HepG2 (cell line): Measurements from ENCODE around the gene RAC3. TPM values are rescaled to one million over a fixed set of nuclear protein-coding genes. Genes with fewer than 3 reads are reported as not detected.

Experiments used
- ATF7-NPFF ChIP-seq: sonication (generic); formaldehyde crosslinking; IDR thresholded peaks from 2 replicates; pipeline ENCODE4 v1.8.1; 2023; ENCODE audit warnings: mild to moderate bottlenecking, low read depth, missing genetic modification reagents, moderate library complexity
- CENPT ChIP-seq: sonication (generic); formaldehyde crosslinking; IDR thresholded peaks from 2 replicates; pipeline ENCODE4 v1.8.0; 2022; ENCODE audit warnings: low read depth, mild to moderate bottlenecking, moderate library complexity, missing genetic modification reagents
- MATR3 ChIP-seq: sonication (generic); formaldehyde crosslinking; IDR thresholded peaks from 2 replicates; pipeline ENCODE4 v1.4.0; 2020; ENCODE audit warnings: missing genetic modification reagents
- MLLT10 ChIP-seq: sonication (generic); formaldehyde crosslinking; IDR thresholded peaks from 2 replicates; pipeline ENCODE4 v1.4.0; 2020; ENCODE audit warnings: missing genetic modification reagents
- PRMT3 ChIP-seq: sonication (generic); formaldehyde crosslinking; IDR thresholded peaks from 2 replicates; pipeline ENCODE4 v1.8.1; 2022; ENCODE audit warnings: low read depth, mild to moderate bottlenecking, moderate library complexity, missing genetic modification reagents, borderline replicate concordance
- RORA ChIP-seq: sonication (generic); formaldehyde crosslinking; IDR thresholded peaks from 2 replicates; pipeline ENCODE4 v1.5.0; 2020; ENCODE audit warnings: mild to moderate bottlenecking, missing genetic modification reagents, moderate library complexity
- TAF15 ChIP-seq: fragments of 200-400 bp; formaldehyde crosslinking; IDR thresholded peaks from one replicate; pipeline ENCODE4 v1.6.1; 2018; ENCODE audit warnings: mild to moderate bottlenecking, low read depth, low read length; ENCODE audit not compliant: poor library complexity, severe bottlenecking
- TBL1XR1 ChIP-seq: fragments of 150-350 bp; IDR thresholded peaks from 2 replicates; pipeline ENCODE4 v1.6.1; 2014; ENCODE audit warnings: borderline replicate concordance, low read length; ENCODE audit not compliant: partially characterized antibody
- ZNF891 ChIP-seq: sonication (generic); formaldehyde crosslinking; IDR thresholded peaks from 2 replicates; pipeline ENCODE4 v1.5.0; 2020; ENCODE audit warnings: mild to moderate bottlenecking, missing genetic modification reagents
- ZSCAN29 ChIP-seq: sonication (generic); formaldehyde crosslinking; conservative IDR thresholded peaks from 2 replicates; pipeline ENCODE4 v1.4.0; 2020; ENCODE audit warnings: mild to moderate bottlenecking, missing genetic modification reagents
- polyA plus RNA-seq, 8 experiments: library from polyadenylated mRNA; depleted of rRNA in 3 of 8; stranded (reverse) in 7 of 8; unstranded in 1 of 8; fragments of >200 nt; fragmentation: Illumina TruSeq in 4 of 8; extraction: Trizol in 4 of 8; gene quantifications; 2 replicates each; pipeline versions ENCODE4 v1.2.1 to v1.2.3, GENCODE V29; 2011 to 2016; ENCODE audit warnings: low read depth in 4 of 8, missing spikeins in 1 of 8, mixed read lengths in 1 of 8; ENCODE audit not compliant: insufficient read depth in 1 of 8
- total RNA-seq, 5 experiments: library from RNA; depleted of rRNA; stranded (reverse); fragments of >200 nt; fragmentation: Illumina TruSeq; extraction: Trizol; gene quantifications; 2 replicates each; pipeline ENCODE4 v1.2.3, GENCODE V29; 2016; ENCODE audit warnings: low read depth in 1 of 5
- TF ChIP-seq, protein P1 (sequence below): sonication (generic); formaldehyde crosslinking; IDR thresholded peaks from 2 replicates; pipeline ENCODE4 v1.4.0; 2020; ENCODE audit warnings: missing genetic modification reagents, mild to moderate bottlenecking, borderline replicate concordance
- TF ChIP-seq, protein P2 (sequence below): sonication (generic); formaldehyde crosslinking; IDR thresholded peaks from 2 replicates; pipeline ENCODE4 v1.4.0; 2020; ENCODE audit warnings: missing genetic modification reagents
- TF ChIP-seq, protein P3 (sequence below): fragments of 450-650 bp; IDR thresholded peaks from 2 replicates; pipeline ENCODE4 v1.6.1; 2016
- TF ChIP-seq, protein P4 (sequence below): sonication (generic); formaldehyde crosslinking; IDR thresholded peaks from 2 replicates; pipeline ENCODE4 v1.9.0; 2022; ENCODE audit warnings: missing genetic modification reagents, mild to moderate bottlenecking, borderline replicate concordance
- TF ChIP-seq, protein P5 (sequence below): fragments of 450-650 bp; IDR thresholded peaks from 2 replicates; pipeline ENCODE4 v1.6.1; 2017
- TF ChIP-seq, protein P6 (sequence below): sonication (generic); formaldehyde crosslinking; IDR thresholded peaks from 2 replicates; pipeline ENCODE4 v1.5.0; 2020; ENCODE audit warnings: mild to moderate bottlenecking, missing genetic modification reagents

The RAC3 gene
- total and polyA plus RNA-seq, 2 of the 13 experiments (the other 11 are each of a cell fraction or from before 2014, with no cell fraction given), result 10.5 to 21.3 TPM

DNA sequence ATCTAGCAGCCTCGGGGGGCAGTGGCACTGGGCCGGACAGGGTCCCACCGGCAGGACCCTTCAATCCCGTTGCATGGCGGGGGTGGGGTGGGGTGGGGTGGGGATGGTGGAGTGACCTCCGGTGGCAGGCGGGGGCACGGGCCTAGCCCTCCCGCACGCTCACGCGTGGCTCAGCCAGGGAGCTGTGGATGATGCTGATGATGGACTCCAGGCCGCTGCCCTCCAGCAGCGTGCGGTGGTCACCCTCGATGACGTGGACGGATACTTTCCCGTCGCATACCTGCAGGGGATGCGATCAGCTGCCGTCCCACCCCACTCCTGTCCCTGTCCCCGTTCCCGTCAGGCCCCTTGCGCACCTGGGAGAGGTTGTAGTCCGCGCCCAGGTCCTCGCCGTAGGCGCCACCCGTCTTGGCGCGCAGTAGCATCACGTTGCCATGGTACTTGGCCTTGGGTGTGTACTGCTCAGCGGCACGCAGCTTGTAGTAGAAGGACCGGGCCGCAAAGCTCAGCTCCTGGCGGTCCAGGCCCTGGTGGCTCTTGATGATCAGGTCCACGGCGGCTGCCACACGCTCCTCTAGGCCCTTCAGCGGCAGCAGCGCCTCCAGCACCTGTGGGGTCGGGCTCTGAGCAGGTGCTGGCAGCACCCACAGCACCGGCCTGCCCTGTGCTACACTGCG lies 47.7 kb downstream of the RAC3 start (continued):
- TF ChIP-seq, protein P1, sequence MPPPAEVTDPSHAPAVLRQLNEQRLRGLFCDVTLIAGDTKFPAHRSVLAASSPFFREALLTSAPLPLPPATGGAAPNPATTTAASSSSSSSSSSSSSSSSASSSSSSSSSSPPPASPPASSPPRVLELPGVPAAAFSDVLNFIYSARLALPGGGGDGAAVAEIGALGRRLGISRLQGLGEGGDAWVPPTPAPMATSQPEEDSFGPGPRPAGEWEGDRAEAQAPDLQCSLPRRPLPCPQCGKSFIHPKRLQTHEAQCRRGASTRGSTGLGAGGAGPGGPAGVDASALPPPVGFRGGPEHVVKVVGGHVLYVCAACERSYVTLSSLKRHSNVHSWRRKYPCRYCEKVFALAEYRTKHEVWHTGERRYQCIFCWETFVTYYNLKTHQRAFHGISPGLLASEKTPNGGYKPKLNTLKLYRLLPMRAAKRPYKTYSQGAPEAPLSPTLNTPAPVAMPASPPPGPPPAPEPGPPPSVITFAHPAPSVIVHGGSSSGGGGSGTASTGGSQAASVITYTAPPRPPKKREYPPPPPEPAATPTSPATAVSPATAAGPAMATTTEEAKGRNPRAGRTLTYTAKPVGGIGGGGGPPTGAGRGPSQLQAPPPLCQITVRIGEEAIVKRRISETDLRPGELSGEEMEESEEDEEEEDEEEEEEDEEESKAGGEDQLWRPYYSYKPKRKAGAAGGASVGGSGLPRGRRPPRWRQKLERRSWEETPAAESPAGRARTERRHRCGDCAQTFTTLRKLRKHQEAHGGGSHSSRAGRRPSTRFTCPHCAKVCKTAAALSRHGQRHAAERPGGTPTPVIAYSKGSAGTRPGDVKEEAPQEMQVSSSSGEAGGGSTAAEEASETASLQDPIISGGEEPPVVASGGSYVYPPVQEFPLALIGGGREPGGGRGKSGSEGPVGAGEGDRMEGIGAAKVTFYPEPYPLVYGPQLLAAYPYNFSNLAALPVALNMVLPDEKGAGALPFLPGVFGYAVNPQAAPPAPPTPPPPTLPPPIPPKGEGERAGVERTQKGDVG (CRISPR knock-in tag), result 0 out of 2 replicates have a peak, but pooled peaks have one; percentile 22
- TF ChIP-seq, protein P2, sequence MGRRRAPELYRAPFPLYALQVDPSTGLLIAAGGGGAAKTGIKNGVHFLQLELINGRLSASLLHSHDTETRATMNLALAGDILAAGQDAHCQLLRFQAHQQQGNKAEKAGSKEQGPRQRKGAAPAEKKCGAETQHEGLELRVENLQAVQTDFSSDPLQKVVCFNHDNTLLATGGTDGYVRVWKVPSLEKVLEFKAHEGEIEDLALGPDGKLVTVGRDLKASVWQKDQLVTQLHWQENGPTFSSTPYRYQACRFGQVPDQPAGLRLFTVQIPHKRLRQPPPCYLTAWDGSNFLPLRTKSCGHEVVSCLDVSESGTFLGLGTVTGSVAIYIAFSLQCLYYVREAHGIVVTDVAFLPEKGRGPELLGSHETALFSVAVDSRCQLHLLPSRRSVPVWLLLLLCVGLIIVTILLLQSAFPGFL (CRISPR knock-in tag), result no peak
- TF ChIP-seq, protein P3, sequence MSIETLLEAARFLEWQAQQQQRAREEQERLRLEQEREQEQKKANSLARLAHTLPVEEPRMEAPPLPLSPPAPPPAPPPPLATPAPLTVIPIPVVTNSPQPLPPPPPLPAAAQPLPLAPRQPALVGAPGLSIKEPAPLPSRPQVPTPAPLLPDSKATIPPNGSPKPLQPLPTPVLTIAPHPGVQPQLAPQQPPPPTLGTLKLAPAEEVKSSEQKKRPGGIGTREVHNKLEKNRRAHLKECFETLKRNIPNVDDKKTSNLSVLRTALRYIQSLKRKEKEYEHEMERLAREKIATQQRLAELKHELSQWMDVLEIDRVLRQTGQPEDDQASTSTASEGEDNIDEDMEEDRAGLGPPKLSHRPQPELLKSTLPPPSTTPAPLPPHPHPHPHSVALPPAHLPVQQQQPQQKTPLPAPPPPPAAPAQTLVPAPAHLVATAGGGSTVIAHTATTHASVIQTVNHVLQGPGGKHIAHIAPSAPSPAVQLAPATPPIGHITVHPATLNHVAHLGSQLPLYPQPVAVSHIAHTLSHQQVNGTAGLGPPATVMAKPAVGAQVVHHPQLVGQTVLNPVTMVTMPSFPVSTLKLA, result no peak
- TF ChIP-seq ZNF891 (CRISPR knock-in tag) (no peak), ATF7-NPFF (CRISPR knock-in tag) (no peak), MLLT10 (no peak), RORA (CRISPR knock-in tag) (no peak), MATR3 (CRISPR knock-in tag) (no peak), CENPT (CRISPR knock-in tag) (no peak), PRMT3 (CRISPR knock-in tag) (no peak), ZSCAN29 (CRISPR knock-in tag) (no peak), TBL1XR1 (no peak), TAF15 (peak; percentile 27)
- TF ChIP-seq, protein P4, sequence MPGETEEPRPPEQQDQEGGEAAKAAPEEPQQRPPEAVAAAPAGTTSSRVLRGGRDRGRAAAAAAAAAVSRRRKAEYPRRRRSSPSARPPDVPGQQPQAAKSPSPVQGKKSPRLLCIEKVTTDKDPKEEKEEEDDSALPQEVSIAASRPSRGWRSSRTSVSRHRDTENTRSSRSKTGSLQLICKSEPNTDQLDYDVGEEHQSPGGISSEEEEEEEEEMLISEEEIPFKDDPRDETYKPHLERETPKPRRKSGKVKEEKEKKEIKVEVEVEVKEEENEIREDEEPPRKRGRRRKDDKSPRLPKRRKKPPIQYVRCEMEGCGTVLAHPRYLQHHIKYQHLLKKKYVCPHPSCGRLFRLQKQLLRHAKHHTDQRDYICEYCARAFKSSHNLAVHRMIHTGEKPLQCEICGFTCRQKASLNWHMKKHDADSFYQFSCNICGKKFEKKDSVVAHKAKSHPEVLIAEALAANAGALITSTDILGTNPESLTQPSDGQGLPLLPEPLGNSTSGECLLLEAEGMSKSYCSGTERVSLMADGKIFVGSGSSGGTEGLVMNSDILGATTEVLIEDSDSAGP (CRISPR knock-in tag), result peak; percentile 22; the same call in 1 of the 2 replicates
- TF ChIP-seq, protein P5, sequence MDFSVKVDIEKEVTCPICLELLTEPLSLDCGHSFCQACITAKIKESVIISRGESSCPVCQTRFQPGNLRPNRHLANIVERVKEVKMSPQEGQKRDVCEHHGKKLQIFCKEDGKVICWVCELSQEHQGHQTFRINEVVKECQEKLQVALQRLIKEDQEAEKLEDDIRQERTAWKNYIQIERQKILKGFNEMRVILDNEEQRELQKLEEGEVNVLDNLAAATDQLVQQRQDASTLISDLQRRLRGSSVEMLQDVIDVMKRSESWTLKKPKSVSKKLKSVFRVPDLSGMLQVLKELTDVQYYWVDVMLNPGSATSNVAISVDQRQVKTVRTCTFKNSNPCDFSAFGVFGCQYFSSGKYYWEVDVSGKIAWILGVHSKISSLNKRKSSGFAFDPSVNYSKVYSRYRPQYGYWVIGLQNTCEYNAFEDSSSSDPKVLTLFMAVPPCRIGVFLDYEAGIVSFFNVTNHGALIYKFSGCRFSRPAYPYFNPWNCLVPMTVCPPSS, result no peak
- TF ChIP-seq, protein P6, sequence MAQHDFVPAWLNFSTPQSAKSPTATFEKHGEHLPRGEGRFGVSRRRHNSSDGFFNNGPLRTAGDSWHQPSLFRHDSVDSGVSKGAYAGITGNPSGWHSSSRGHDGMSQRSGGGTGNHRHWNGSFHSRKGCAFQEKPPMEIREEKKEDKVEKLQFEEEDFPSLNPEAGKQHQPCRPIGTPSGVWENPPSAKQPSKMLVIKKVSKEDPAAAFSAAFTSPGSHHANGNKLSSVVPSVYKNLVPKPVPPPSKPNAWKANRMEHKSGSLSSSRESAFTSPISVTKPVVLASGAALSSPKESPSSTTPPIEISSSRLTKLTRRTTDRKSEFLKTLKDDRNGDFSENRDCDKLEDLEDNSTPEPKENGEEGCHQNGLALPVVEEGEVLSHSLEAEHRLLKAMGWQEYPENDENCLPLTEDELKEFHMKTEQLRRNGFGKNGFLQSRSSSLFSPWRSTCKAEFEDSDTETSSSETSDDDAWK (CRISPR knock-in tag), result no peak
